Measurements from ENCODE around the gene HK2. TPM values are rescaled to one million over a fixed set of nuclear protein-coding genes. Genes with fewer than 3 reads are reported as not detected.

Gene HK2
- total RNA-seq, 2 donors from 2014 or later = 162 to 396 TPM

- peak overlapping the region; percentile 75 for H3K27ac ChIP-seq
- intact Hi-C loops (cut with DNase I) = no loop called here
Observed at GRCh38 chr2:74857215-74857614, 23.3 kb downstream of the HK2 start.

GRCh38 chr2:74857725-74858124 lies 23.8 kb downstream of the HK2 start:
- Histone ChIP-seq H3K4me1 (peaks cover 30% of the 10 kb centered on the region), H3K27me3 (no peaks in the 10 kb centered on the region), H3K4me3 (no peak overlapping the region), H3K9ac (ENCODE audit: low read depth in 2 of 2, low read length in 2 of 2) (no peak overlapping the region), H3K9me3 (no peaks in the 10 kb centered on the region), H3K27ac (no peak overlapping the region), H3K36me3 (no peaks in the 10 kb centered on the region)
- no peak for DNase-seq
- no peak for TF ChIP-seq CTCF (IDR thresholded peaks at IDR 0.05)
- intact Hi-C loops (cut with DNase I) = no loop called here

More at GRCh38 chr2:74857215-74857614, 23.3 kb downstream of the HK2 start:
- H3K9ac ChIP-seq (ENCODE audit: low read depth in 2 of 2, low read length in 2 of 2) = no peak overlapping the region
- no peaks in the 10 kb centered on the region for H3K36me3 ChIP-seq
- H3K9me3 ChIP-seq = no peaks in the 10 kb centered on the region
- DNase-seq = no peak
- peaks cover 30% of the 10 kb centered on the region for H3K4me1 ChIP-seq
- no peak overlapping the region for H3K4me3 ChIP-seq
- TF ChIP-seq CTCF (IDR thresholded peaks at IDR 0.05) = no peak
- H3K27me3 ChIP-seq = no peaks in the 10 kb centered on the region

GRCh38 chr2:74858281-74858680 lies 24.4 kb downstream of the HK2 start:
- Histone ChIP-seq H3K4me3 (no peak overlapping the region), H3K9me3 (no peaks in the 10 kb centered on the region), H3K27ac (no peak overlapping the region), H3K36me3 (no peaks in the 10 kb centered on the region), H3K4me1 (peaks cover 36% of the 10 kb centered on the region), H3K27me3 (no peaks in the 10 kb centered on the region), H3K9ac (ENCODE audit: low read depth in 2 of 2, low read length in 2 of 2) (no peak overlapping the region)
- DNase-seq = no peak
- intact Hi-C loops (cut with DNase I) = no loop called here
- no peak for TF ChIP-seq CTCF (IDR thresholded peaks at IDR 0.05)

- DNase-seq = no peak
- TF ChIP-seq CTCF (IDR thresholded peaks at IDR 0.05) = no peak
- no peak overlapping the region for H3K27ac ChIP-seq
- H3K36me3 ChIP-seq = no peaks in the 10 kb centered on the region
- H3K4me3 ChIP-seq = no peak overlapping the region
- no peak overlapping the region for H3K9ac ChIP-seq (ENCODE audit: low read depth in 2 of 2, low read length in 2 of 2)
- intact Hi-C loops (cut with DNase I) = no loop called here
- no peaks in the 10 kb centered on the region for H3K27me3 ChIP-seq
- H3K4me1 ChIP-seq = peaks cover 46% of the 10 kb centered on the region
- no peaks in the 10 kb centered on the region for H3K9me3 ChIP-seq
Observed at GRCh38 chr2:74860079-74860478, 26.2 kb downstream of the HK2 start.

GRCh38 chr2:74860521-74860920 lies 26.6 kb downstream of the HK2 start:
- intact Hi-C loops (cut with DNase I) = no loop called here
- no peak for DNase-seq
- Histone ChIP-seq H3K4me3 (no peak overlapping the region), H3K4me1 (peaks cover 45% of the 10 kb centered on the region), H3K9me3 (no peaks in the 10 kb centered on the region), H3K27me3 (no peaks in the 10 kb centered on the region), H3K27ac (peak overlapping the region; percentile 12), H3K36me3 (no peaks in the 10 kb centered on the region), H3K9ac (ENCODE audit: low read depth in 2 of 2, low read length in 2 of 2) (no peak overlapping the region)
- TF ChIP-seq CTCF (IDR thresholded peaks at IDR 0.05) = no peak

- Histone ChIP-seq H3K4me1 (peaks cover 48% of the 10 kb centered on the region), H3K4me3 (no peak overlapping the region), H3K9ac (ENCODE audit: low read depth in 2 of 2, low read length in 2 of 2) (peak overlapping the region in 1 of 2 donors; percentile 13), H3K27me3 (no peaks in the 10 kb centered on the region), H3K36me3 (no peaks in the 10 kb centered on the region), H3K27ac (peak overlapping the region; percentile 12), H3K9me3 (no peaks in the 10 kb centered on the region)
- DNase-seq = no peak
- intact Hi-C loops (cut with DNase I) = no loop called here
- no peak for TF ChIP-seq CTCF (IDR thresholded peaks at IDR 0.05)
Observed at GRCh38 chr2:74861531-74861930, 27.6 kb downstream of the HK2 start.

Measured in colonic mucosa (tissue), 4 donors.